GM12874 (cell line): ENCODE data around the gene ZC3H4.

Experiments used
- TF ChIP-seq, protein P1 (sequence below): IDR thresholded peaks from 2 replicates; pipeline ENCODE4 v1.5.1; 2011; ENCODE audit warnings: low read depth, mild to moderate bottlenecking, control low read depth, low read length, moderate library complexity; ENCODE audit not compliant: insufficient read depth

The ZC3H4 gene

DNA sequence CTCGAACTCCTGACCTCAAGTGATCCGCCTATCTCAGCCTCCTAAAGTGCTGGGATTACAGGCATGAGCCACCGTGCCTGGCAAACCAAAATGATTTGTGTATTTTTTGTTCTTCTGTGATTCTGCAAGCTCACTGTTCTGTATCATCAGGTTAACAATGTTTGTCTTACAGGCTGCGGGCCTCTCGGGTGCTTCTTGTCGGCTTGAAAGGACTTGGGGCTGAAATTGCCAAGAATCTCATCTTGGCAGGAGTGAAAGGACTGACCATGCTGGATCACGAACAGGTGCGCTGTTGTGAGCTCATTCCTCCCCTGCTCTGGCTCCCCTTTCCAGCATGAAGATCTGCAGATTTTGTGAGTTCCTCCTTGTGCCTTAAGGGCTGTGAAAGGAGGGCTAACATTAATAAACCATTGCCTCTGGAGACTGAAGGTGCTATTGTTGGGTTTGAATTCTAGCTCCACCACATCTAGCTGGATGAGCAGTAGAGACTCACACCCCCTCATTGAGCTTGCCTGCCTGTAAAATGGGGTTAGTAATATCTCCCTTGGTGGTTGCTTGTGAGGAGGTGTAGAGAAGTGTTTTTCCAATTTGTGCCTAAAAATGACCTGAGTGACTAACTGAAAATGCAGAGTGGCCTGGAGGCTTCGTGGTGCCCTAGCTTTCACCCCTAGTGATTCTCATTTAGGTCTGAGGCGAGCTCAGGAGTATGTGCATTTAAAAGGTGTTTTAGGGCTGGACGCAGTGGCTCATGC lies 29.9 kb upstream of the ZC3H4 start:
- TF ChIP-seq, protein P1, sequence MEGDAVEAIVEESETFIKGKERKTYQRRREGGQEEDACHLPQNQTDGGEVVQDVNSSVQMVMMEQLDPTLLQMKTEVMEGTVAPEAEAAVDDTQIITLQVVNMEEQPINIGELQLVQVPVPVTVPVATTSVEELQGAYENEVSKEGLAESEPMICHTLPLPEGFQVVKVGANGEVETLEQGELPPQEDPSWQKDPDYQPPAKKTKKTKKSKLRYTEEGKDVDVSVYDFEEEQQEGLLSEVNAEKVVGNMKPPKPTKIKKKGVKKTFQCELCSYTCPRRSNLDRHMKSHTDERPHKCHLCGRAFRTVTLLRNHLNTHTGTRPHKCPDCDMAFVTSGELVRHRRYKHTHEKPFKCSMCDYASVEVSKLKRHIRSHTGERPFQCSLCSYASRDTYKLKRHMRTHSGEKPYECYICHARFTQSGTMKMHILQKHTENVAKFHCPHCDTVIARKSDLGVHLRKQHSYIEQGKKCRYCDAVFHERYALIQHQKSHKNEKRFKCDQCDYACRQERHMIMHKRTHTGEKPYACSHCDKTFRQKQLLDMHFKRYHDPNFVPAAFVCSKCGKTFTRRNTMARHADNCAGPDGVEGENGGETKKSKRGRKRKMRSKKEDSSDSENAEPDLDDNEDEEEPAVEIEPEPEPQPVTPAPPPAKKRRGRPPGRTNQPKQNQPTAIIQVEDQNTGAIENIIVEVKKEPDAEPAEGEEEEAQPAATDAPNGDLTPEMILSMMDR, result no peak

DNA sequence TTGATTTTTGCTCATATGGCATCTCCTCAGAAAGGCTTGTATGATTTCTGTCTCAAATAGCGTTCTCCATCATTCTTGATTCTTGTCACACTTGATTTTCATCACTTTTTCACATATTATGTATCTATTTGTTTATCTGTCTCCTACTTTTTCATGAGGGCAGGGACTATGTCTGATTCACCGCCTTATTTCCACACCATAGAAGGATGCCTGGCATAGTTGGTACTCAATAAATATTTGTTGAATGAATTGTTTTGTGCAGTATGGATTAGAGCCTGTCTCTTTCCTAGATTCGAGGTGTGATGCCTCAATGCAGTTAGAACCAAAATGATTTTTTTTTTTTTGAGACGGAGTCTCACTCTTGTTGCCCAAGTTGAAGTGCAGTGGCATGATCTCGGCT lies 29.2 kb upstream of the ZC3H4 start:
- TF ChIP-seq, protein P1, result no peak

DNA sequence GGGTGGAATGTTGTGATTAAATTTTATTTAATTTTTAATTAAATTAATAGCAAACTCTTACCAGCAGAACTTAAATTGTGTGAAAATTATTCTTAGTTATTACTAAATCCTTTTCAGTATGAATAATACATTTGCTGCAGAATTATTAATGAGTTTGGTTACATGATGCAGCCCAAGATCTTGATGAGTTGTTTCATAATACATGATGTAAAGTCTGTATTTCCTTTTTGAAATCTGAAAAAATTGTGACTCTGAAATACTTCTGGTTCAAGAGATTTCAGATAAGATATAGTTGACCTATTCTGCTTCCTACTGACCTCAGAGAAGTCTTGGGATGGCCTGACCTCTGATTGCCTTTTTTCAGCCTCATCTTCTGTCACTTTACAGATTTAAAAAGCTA lies 28.1 kb upstream of the ZC3H4 start:
- TF ChIP-seq, protein P1, result no peak

DNA sequence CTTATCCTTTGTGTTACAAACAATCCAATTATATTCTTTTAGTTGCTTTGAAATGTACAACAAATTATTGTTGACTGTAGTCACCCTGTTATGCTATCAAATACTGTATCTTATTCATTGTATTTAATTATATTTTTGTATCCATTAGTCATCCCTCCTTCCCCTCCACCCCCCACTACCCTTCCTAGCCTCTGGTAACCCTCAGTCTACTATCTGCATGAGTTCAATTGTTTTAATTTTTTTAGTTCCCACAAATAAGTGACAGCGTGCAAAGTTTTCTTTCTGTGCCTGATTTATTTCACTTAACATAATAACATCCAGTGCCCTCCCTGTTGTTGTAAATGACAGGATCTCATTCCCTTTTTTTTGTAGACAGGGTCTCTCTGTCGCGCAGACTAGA lies 21.6 kb upstream of the ZC3H4 start:
- TF ChIP-seq, protein P1, result no peak

DNA sequence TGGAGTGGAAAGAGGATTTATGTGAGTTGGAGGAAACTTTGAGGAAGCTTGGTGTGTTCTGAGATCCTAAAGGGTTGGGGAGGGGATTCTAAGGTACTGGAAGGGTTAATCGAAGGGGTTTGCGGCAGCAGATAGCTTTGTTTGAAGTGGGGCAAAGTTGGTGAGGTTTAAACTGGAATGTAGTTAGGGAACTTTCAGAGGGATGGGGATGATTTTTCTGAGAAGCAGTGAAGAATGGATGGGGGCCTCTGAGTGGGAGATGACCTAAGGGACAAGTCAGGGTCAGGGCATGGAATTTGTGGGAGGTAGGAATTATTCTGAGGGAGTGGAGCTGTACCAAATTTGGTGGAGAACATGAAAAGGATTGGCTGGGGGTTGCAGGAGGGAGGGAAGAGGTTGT lies 21.0 kb upstream of the ZC3H4 start:
- TF ChIP-seq, protein P1, result no peak

DNA sequence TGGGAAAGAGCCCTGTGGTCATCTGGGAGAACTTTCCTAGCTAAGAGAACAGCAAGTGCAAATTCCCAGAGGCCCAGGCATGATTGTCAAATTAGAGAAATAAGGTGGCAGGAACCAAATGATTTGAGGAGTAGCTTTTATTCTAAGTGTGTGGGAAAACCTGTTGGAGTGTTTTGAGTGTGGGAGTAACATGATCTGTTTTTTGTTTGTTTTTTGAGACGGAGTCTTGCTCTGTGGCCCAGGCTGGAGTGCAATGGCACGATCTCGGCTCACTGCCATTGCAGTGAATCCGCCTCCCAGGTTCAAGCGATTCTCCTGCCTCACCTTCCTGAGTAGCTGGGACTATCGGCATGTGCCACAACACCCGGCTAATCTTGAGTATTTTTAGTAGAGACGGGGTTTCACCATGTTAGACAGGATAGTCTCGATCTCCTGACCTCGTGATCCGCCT lies 19.5 kb upstream of the ZC3H4 start:
- TF ChIP-seq, protein P1, result no peak

DNA sequence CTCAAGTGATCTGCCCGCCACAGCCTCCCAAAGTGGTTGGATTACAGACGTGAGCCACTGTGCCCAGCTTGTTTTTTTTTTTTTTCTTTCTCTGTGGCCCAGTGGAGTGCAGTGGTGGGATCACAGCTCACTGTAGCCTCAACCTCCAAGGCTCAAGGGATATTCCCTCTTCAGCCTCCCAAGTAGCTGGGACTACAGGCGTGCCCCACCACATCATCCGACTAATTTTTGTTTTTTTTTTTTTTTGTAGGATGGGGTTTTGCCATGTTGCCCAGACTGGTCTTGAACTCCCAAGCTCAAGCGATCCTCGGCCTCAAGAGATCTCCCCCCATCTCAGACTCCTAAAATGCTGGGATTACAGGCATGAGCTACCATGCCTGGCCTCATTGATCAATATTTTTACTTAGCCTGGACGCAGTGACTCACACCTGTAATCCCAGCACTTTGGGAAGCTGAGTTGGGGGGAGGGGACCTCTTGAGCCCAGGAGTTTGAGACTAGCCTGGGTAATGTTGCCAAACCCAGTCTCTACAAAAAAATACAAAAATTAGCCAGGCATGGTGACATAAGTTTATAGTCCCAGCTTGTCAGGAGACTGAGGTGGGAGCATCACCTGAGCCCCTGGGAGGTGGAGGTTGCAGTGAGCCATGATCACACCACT lies 18.7 kb upstream of the ZC3H4 start:
- TF ChIP-seq, protein P1, result no peak
